HG02840 (cell line): Measurements from ENCODE around the gene ANXA2R.
A peak's percentile ranks its signal among the peaks of the same experiment; 100 is the strongest.
"Not testable (repeated sequence)": the region's sequence is repeated elsewhere in the genome, so short reads cannot be mapped to it uniquely, and the experiment has no call there.

Source experiments
- ATAC-seq: cut with Tn5 transposase; IDR thresholded peaks from one replicate; pipeline ENCODE4 v1.9.1; 2021; ENCODE audit warnings: mild to moderate bottlenecking, moderate library complexity, moderate number of reproducible peaks; ENCODE audit not compliant: unreplicated experiment, low FRiP score

ANXA2R gene

DNA sequence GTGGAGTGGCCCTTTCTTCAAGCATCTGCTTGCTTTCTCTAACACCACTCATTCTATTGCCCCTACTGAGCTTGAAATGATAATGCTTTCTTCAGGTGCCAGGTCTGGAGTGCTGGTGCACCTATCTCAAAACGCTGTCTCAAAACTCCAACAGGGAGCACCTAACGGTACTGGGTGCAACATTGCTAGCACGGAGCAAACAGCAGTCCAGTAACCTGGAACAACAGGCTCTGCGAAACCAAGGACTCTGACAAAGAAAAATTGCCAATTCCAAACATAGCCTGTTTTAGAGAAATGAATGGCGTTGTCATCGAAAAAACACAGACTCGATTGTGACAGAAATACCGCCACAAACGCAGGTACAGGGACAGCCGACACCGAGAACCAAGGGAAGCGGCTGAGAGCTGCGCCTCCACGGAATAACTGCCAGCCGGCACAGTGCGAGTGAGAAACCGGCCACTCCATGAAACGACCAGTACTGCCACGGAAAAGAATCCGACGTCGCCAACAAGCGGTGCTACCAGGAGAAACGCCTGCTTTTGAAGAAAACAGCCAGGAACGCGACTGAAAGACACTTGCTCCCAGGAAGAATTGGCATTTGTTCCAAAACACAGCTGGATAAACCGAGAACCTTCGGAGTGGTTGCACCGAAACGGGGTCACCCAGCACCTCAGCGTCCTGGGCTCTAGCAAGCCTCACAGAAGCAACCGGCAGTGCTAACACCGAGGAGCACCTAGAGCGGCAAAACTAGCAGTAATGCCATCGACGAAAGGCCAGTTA lies 3.1 kb downstream of the ANXA2R start:
- no peak for ATAC-seq

DNA sequence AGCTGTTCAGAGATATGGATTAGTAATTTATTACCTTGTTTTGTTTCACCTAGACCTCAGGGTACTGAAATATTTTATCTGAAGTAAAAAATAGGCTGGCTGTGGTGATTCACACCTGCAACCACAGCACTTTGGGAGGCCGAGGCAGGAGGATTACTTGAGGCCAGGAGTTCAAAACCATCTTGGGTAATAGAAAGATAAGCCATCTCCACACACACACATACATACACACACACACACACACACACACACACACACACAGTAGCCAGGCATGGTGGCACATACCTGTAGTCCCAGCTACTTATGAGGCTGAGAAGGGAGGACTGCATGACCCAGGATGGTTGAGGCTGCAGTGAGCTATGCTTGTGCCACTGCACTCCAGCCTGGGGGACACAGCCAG lies 3.7 kb downstream of the ANXA2R start:
- no peak for ATAC-seq

DNA sequence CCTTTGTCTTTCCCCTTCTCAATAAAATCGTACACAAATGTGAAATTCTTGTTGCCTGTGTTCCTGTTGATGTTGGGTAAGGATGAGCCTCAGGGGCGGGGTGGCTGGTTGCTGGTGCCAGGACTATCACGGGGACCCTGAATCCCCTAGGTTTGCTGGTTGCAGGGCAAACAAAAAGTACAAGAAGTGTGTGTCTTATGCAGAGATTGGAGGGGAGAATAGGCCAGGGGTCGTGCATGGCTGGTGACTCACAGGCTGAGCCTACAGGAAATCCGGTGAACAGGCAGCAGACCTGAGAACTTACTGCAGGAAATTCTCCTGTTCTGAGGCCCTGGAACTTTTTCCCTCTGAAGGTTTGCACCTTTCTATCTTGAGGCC lies 5.5 kb downstream of the ANXA2R start:
- no peak for ATAC-seq

DNA sequence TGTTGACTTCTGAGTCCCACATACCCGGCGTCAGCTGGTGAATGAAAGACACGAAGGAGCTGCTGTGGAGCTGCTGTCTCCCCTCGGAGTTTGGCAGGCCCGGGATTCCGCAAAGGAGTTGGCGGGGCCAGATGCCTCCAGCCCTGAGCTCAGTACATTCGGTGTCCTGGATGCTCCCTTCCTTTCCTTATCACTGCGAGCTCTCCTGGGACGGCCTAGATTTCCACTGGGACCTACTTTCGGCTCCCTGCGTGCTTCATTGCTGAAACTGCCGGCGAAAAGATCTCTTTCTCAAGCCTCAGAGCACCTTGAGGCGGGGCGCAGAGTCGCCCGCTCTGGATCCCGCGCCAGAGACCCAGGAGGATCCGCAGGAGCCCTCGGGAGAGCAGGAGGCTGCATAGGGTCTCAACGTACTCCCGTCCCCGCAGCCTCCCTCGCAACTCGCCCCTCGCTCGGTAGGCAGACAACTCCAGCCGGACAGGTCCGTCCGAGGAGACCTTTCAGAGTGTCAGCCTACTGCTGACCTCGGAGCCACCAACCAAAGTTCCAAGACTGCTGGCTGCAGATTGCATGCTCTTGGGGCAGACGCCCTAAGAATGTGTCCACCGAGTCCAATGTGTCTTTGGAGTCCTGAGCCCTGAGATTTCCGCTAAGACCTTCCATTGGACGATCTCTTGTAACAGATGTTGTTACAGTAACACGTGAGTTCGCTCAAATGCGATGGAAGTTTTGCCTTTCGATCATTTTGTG lies 6.1 kb downstream of the ANXA2R start:
- ATAC-seq, result no peak

DNA sequence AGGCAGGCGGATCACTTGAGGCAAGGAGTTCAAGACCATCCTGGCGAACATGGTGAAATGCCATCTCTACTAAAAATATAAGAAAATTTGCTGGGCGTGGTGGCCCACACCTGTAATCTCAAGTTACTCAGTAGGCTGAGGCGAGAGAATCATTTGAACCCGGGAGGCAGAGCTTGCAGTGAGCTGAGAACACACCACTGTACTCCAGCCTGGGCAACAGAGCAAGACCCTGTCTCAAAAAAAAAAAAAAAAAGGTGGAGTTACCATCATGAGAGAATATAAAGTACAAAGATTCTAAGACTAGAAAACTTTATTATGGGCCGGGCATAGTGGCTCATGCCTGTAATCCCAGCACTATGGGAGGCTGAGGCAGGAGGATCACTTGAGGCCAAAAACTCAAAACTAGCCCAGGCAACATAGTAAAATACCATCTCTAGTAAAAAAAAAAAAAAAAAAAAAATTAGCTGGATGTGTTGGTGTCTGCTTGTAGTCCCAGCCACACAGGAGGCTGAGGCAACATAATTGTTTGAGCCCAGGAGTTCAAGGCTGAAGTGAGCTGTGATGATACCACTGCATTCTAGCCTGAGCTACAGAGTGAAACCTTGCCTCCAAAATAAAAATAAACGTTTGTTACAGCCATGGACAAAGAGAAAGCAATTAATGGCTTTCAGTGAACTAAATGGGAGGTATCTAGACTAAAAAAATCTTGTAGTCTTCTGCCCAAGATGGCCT lies 12.9 kb downstream of the ANXA2R start:
- ATAC-seq, result no peak

DNA sequence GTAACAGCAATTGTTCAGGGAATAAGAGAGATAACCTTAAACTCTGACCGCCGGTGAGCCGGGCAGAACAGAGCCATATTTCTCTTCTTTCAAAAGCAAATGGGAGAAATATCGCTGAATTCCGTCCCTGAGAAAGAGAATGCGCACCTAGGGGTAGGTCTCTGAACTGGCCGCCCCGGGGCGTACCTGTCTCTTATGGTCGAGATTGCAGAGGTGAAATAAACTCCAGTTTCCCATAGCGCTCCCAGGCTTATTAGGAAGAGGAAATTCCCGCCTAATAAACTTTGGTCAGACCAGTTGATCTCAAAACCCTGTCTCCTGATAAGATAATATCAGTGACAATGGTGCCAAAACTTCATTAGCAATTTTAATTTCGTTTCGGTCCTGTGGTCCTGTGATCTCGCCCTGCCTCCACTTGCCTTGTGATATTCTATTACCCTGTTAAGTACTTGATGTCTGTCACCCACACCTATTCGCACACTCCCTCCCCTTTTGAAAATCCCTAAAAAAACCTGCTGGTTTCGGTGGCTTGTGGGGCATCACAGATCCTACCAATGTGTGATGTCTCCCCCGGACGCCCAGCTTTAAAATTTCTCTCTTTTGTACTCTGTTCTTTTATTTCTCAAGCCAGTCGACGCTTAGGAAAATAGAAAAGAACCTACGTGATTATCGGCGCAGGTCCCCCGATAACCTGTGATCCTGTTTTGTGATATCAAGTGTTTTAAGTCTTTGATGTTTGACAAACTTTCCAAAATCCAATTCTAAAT lies 14.8 kb downstream of the ANXA2R start:
- ATAC-seq, result not testable (repeated sequence)

DNA sequence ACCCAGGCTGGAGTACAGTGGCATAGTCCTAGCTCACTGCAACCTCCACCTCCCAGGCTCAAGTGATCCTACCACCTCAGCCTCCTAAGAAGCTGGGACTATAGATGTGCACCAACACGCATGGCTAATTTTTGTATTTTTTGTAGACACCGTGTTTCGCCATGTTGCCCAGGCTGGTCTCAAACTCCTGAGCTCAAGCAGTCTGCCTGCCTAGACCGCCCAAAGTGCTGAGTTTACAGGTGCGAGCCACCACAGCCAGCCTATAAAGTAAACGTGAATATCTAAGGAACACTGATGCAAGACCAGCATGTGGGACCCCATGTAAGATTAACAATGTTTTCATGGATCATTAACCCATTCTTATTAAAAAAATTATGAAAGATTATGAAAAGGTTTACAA lies 15.9 kb downstream of the ANXA2R start:
- ATAC-seq, result no peak

DNA sequence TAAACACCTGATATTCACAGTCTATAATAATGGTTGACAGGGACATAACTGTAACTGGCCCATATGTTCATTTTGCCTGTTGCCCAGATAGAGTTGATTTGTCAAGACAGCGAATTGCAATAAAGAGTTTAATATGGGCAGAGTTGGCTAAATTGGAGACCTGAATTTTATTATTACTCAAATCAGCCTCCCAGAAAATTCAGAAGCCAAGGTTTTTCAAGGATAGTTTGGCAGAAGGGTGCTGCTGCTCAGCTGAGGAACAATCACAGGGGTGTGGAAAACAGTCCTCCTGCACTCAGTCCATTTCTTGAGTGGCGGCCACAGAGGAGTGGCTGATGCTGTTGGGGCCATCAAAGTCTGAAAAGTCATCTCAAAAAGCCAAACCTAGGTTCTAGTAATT lies 19.0 kb downstream of the ANXA2R start:
- no peak for ATAC-seq

DNA sequence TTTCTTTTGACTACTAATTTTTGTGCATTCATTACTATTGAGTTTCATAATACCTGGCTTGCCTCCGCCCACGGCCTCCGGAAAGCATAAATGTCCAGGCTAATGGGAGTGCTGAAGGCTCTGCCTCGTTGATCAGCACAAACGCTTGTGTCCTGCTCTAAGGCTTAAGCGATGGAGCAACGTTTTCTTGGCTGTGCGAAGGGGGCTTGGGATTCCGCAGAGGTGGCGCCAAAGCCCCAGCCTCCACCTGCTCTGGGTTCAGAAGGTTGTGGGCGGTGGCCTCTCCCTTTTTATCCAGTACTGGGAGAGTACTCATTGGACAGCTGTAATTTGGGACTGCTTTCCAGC lies 19.7 kb downstream of the ANXA2R start:
- peak; percentile 4 for ATAC-seq

DNA sequence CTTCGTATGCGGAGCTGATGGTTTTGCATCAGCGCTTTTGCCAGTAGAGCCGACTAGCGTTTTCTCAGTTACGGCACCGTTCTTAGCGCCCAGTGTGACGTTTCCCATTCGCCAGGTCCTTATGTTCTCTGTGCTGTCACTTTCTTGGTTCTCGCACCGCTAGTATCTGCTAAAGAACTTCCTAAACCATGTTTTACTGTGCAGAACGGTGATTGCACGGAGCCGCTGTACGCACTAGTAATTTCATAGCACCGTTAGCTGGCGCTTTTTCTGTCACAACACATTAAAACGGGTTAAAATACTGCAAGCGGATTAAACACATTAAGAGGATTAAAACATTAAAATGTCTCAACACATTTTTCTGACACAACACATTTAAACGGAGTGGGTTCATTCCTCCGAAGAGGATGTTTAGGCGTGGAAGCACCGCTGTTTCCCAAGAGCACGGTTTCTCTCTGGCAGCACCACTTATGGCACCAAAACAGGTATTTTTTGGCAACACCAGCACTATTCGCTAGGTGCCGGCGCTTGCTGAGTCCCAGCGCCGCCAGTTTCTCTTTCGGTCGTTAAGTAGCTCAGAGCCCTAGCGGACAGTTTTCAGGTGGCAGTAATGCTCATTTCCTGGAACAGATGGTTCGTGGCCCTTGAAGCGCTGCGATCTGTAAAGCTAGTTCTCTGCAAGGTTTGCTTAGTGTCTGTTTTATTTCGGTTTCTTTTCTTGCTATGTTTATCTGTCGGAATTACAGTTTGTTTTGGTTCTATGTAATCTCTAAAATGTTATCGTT lies 20.3 kb downstream of the ANXA2R start:
- peak; percentile 74 for ATAC-seq

DNA sequence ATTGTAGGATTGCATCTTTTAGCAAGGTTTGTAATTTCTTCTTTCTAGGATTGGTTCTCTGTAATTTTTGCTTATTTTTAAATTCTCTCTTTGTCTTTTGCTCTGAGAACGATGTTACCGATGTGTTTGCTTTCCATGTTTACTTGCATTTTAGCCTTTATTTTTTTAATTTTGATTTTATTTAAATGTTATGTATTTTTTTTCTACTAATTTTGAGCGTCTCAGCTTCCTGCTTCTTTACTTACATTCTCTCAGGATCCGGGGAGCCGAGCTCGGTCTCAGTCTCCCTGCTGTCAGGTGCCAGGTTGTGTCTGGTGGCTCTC lies 20.9 kb downstream of the ANXA2R start:
- ATAC-seq, result no peak

DNA sequence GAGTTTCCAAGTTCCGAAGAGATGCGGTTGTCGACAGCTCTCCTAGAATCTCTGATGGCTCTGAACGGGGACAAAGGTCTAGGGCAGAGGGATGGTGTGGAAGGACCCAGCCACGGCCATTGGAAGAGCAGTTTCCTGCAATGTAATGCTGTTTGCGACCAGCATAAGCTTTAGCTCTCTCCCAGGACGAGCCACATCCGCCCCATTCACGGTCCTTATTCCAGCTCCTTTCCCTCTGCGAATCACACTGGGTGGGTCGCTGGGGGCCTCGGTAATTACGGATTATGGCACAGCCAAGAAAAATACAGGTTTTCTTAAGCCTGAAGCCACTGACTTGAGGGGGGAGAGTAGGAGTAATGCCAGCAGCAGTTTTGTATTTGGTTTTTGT lies 22.7 kb downstream of the ANXA2R start:
- no peak for ATAC-seq

DNA sequence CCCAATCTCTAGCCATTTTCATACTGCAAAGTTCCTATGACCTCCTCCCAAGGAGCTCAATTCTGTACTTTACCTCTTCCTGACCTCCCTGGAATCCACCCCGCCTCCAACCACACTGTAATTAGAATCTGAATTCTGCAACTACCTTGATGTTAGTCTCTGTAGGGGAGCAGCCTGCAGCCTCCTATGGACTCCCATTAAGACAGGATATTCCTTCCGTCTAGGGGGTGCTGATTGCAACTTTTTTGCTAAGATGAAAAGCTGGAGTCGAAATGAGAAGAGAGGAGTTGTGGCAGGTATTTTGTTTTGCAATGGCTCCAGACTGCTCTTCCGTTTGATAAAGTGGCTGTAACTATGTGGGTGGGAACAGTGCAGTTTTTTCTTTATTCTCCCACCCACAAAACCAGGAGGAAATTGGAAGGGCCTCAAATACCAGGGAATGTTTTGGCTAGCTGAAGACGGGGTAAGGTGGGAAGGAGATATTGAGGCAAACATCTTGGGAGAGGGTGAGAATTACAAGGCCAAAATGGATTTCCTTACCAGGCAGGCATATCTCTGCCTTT lies 23.8 kb downstream of the ANXA2R start:
- no peak for ATAC-seq

DNA sequence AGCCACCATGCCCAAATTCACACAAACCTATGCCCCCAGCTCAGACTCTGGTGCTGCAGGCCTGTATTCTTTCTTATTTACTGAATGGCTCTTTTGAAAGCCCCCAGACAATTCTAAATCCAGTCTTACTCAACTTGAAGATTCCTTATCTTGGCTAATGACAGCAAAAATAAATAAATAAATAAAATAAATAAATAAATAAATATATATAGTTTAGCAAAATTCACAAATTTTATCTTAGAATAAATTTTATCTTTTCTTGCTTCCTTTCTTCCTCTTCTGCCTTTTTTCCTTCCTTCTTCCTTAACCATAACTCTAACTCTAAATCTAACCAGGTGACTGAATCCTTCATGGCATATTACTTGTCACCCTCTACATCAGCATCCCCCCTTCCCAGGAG lies 25.6 kb downstream of the ANXA2R start:
- ATAC-seq, result no peak

DNA sequence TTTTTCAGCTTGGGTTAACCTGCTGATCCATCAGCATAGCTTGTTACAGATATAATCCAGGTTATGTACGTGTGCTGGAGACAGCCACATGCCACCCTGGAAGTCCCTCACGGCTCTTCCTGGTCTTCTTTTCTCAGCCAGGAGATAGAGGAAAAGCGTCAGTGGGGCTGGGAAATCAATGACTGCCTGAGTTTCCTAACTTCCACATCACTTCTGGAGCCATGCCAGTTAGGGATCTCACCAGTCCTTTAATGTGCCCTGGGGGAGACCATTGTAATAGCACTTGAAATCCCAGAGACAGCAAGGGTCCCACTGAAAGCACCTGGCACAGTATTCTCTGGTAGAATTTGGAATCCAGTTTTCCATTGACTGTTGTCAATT lies 29.2 kb downstream of the ANXA2R start:
- ATAC-seq, result no peak

DNA sequence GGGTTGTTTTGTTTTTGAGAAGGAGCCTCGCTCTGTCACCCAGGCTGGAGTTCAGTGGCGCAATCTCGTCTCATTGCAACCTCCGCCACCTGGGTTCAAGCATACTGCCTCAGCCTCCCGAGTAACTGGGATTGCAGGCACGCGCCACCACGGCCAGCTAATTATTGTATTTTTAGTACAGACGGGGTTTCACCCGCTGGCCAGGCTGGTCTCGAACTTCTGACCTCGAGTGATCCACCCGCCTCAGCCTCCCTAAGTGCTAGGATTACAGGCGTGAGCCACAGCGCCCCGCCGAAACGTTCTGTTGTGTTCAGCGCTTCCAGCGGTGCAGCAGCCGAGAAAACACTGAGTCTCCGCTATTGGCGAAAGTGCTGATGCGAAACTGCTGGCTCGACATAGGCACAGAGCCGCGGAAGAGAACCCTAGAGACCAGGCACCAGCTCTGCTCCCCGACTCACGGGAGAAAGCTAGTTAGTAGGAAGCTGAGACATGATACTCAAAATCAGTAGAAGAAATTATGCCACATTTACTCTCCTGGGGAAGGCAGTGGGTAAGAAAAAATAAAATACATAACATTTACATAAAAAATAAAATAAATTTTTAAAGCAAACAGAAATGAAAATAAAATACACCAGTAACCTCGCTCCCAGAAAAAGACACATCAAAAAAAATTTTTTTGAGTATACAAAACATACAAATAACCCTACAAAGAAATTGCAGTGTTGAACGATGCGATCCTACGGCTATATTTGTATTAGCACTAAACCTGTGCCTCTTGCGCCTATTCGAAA lies 31.6 kb downstream of the ANXA2R start:
- peak; percentile 34 for ATAC-seq

DNA sequence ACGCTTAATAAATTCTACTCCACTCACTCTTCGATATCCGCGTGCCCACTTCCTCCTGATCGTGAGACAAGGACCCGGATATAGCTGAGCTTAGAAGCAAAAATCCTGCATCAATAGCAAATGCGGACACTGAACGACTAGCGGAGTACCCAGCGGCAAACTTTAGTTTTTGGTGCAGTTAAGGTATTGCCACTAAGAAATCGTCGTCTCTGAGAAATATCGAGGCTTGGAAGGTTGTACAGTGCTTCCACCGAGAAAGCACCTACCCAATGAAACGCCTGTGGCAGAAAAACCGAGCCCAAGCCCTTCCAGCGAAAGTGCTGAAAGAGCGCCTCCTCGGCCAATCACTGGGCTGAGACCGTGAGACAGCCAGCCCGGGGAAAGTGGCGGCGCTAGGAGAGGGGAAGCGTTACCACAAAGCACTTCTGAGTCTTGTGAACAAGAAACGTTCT lies 32.2 kb downstream of the ANXA2R start:
- peak; percentile 41 for ATAC-seq

DNA sequence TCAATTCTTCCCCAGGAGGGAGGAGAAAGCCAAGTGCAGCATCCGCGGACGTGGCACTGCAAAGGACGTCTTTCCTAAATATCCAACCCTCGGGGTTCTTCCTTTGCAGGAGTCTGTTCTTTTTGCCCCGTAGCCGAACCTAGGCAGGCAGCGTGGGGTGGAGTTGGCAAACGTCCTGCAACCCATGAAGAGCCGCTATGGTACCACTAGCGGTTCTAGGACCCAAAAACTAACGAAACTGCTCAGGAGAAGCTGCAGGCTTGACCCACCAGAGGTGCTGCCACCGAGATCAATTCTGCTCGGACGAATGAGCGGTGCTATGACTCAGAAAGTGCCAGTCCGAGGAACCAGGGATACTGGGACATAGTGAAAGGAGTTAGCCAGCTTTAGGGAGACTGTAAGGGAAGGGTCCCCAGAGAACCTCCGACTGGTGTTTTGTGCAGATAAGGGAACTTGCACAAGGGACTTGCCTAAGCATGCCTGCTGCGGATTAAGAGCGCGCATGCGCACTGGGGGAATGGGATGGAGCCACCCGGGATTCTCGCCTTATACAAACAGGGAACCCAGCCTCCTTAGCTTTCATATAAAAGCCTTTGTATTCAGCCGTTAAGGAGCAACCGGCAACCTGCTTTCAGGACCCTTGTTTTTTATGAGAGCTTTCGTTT lies 32.7 kb downstream of the ANXA2R start:
- ATAC-seq, result peak; percentile 27
